GM19455 (cell line): ENCODE measurements around the gene NUDT1.

Experiments
- ATAC-seq: cut with Tn5 transposase; IDR thresholded peaks from one replicate; pipeline ENCODE4 v1.9.1; 2021; ENCODE audit not compliant: unreplicated experiment

NUDT1 gene

GRCh38 chr7:2204446-2204845 lies 37.6 kb upstream of the NUDT1 start:
- ATAC-seq, result no peak

- no peak for ATAC-seq
Observed at GRCh38 chr7:2205036-2205780, 36.8 kb upstream of the NUDT1 start.

GRCh38 chr7:2208712-2209111 lies 33.3 kb upstream of the NUDT1 start:
- ATAC-seq, result no peak

- ATAC-seq, result no peak
Observed at GRCh38 chr7:2209146-2209960, 32.7 kb upstream of the NUDT1 start.

- ATAC-seq, result no peak
Observed at GRCh38 chr7:2209961-2210323, 32.1 kb upstream of the NUDT1 start.

GRCh38 chr7:2210551-2211258 lies 31.3 kb upstream of the NUDT1 start:
- no peak for ATAC-seq

GRCh38 chr7:2211259-2211880 lies 30.7 kb upstream of the NUDT1 start:
- no peak for ATAC-seq

GRCh38 chr7:2211926-2212325 lies 30.1 kb upstream of the NUDT1 start:
- no peak for ATAC-seq

- ATAC-seq, result no peak
Observed at GRCh38 chr7:2212906-2213305, 29.1 kb upstream of the NUDT1 start.

- no peak for ATAC-seq
Observed at GRCh38 chr7:2213551-2214215, 28.3 kb upstream of the NUDT1 start.

GRCh38 chr7:2214636-2215035 lies 27.4 kb upstream of the NUDT1 start:
- no peak for ATAC-seq

- ATAC-seq, result no peak
Observed at GRCh38 chr7:2215851-2216250, 26.2 kb upstream of the NUDT1 start.

GRCh38 chr7:2217206-2217605 lies 24.8 kb upstream of the NUDT1 start:
- ATAC-seq, result no peak

- ATAC-seq, result no peak
Observed at GRCh38 chr7:2217716-2218443, 24.1 kb upstream of the NUDT1 start.

GRCh38 chr7:2218444-2218785 lies 23.6 kb upstream of the NUDT1 start:
- no peak for ATAC-seq

- no peak for ATAC-seq
Observed at GRCh38 chr7:2219136-2219535, 22.9 kb upstream of the NUDT1 start.

GRCh38 chr7:2219606-2220005 lies 22.4 kb upstream of the NUDT1 start:
- ATAC-seq, result no peak

- ATAC-seq, result no peak
Observed at GRCh38 chr7:2220030-2220429, 22.0 kb upstream of the NUDT1 start.

GRCh38 chr7:2220506-2220905 lies 21.5 kb upstream of the NUDT1 start:
- ATAC-seq, result no peak

GRCh38 chr7:2220954-2221353 lies 21.1 kb upstream of the NUDT1 start:
- no peak for ATAC-seq
